Tibial nerve (tissue), 3 donors: ENCODE results near the gene TM2D3.

Source experiments
- CTCF ChIP-seq, 5 experiments: fragments of 200-600 bp in 3 of 5; fragments of 450-650 bp in 2 of 5; sonication (generic) in 3 of 5; IDR thresholded peaks; one replicate each; pipeline ENCODE4 v1.5.1; 2016 to 2019; ENCODE audit warnings: antibody characterized with exemption in 5 of 5, mild to moderate bottlenecking in 3 of 5, moderate library complexity in 2 of 5
- POLR2A ChIP-seq, 2 donors: fragments of 450-650 bp; IDR thresholded peaks; one replicate each; pipeline ENCODE4 v1.6.1; 2017; ENCODE audit warnings: antibody characterized with exemption in 2 of 2, mild to moderate bottlenecking in 2 of 2, moderate library complexity in 2 of 2

DNA sequence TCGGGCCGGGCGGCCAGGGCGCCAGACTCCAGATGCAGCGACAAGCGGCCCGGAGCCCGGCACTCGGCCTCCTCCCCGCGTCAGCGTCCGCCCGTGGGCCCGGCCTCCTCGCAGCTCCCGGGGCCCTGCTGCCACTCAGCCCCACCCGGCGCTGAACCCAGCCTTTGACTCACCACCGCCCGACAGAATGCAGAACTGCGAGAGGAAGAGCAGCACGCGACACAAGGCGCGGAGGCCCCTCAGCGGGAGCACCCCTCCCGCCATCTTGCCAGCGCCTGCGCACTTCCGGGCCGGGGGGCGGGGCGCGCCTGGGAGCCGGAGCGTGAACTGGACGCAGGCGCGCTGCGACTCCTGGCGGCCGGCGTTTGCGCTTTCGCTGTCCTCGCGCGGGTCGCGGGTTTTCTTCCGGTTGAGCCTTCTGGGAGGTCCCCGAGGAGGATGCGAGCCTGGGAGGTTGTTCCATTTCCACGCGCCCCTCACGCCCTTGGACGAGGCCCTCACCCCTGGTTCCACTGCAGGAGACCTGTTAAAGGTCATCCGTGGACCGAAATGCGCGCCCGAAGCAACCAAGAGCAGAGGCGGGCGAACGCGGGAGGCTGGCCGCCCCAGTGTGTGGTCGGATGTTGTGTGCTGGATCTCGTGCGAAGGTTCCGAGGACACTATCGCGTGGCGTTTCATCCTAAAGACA, at the start of gene TM2D3:
- TF ChIP-seq CTCF (IDR thresholded peaks at IDR 0.05) (peak; percentile 83 to 98 (median 88)), POLR2A (IDR thresholded peaks at IDR 0.05) (peak; percentile 91 to 98)
